ENCODE data around the gene AUH.

The AUH gene

DNA sequence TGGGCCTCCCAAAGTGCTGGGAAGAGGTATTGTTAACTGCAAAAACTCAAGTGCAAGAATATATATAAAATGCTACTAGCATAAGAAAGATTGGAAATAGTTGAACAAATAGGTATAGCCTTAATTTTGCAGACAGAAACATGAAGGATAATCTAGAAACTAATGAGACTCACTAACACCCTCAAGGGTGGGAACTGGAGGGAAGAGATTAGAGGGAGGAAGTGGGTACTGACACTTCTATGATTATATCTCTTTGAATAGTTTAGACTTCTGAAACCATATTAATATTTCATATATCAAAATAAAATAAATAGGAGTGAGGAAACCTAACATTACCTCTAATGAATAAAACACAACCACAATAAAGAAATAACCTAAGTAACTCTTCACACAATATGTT lies 23.0 kb downstream of the AUH start:
- no peak for DNase-seq (ENCODE audit: low read depth)

DNA sequence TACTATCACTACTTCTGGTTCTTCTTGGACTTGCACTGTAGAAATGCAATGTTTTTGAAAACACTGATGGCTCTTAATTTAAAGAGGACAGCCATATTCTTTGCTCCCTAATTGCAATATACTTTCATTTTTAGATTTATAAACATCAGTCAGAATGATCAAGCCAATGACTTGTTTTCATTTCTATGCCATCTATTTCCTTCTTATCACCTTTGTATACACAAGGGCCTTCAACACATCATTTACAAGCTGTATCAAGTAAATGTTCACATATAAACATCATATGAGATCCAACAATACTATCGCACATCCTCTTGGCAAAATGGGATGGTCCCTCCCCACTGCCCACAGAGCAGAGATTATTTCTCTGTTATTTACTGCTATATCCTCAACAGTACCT lies 24.9 kb downstream of the AUH start:
- DNase-seq (ENCODE audit: low read depth), result no peak

DNA sequence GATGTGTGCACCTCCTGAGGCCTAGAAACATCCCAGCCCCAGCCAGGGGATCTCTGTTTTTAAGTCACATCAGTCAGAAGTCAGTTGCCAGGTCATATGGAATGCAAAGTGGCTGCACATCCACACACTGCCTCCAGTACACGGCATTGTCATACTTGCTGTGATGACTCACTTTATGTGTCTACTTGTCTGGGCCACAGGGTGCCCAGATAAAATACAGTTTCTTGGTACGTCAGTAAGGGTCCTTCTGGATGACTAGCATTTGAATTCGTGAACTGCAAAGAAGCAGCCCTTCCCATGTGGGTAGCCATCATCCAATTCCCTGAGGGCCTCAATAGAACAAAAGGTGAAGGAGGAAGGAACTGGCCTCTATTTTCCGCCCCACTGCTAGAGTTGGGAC lies 27.7 kb downstream of the AUH start:
- DNase-seq (ENCODE audit: low read depth), result no peak

DNA sequence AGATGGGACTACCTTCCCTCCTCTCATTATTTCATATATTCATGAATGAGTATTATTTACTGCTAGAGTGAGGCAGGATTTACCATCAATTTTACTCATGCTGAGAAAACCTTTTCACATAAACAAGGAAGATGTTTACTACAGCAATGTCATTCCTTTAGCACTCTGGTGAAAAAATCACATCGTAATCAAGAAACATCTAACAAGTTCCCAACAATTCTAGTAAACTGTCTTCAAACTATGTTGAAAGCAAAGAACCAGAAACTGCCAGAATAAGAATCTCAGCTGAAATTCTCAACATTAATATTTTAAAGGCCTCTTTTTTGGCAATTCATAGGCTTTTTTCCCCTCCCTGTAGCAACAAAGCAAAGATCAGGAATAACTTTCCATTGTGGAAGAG lies 28.2 kb downstream of the AUH start:
- no peak for DNase-seq (ENCODE audit: low read depth)

DNA sequence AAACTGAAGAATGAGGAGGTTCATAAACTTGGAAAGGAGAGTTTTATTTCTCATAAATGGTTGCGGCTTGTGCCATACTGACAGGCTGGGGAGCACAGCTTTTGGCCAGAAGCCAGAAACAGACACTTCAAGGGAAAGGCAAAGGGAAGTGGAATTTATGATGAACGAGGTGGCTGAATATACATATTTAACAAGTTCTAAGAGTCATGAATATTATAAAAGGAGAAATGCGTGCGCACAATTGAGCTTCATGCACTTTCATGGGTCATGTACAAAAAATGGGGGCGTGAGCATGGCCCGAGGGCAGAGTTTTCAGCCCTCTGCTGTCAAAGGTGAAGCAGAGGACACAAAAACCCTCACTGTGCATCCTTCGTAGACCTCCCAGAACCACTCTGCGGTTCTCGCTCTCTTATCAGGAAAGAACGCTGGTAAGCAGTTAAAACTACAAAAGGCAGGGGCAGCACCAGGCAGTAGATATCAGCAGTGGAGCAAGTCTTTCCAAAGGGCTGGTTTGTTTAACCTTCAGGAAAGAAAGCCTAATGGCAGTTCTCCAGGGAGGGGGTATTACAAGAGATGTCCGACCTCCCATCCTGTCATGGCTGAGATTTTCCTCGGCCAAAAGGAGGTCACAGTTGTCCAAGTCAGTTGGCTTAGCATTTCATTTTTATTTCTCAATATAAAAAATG lies 29.0 kb downstream of the AUH start:
- DNase-seq (ENCODE audit: low read depth), result no peak

DNA sequence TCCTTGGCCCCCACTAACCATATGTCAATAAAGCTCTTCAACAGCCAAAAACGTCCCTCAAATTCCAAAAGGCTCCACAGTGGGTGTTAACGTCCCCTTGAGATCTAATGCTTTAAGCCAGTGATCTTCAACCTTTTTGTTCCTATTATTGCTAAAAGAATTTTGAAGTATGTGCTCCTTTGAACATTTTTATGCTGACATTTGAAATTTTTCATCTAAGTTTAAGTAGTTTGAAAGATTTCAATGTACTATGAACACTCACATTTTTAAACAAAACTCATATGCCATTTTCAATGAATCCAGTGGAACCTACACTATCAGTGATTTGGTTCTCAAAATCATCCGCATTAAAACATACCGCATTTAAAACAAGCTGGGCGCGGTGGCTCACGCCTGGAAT lies 29.9 kb downstream of the AUH start:
- no peak for DNase-seq (ENCODE audit: low read depth)

DNA sequence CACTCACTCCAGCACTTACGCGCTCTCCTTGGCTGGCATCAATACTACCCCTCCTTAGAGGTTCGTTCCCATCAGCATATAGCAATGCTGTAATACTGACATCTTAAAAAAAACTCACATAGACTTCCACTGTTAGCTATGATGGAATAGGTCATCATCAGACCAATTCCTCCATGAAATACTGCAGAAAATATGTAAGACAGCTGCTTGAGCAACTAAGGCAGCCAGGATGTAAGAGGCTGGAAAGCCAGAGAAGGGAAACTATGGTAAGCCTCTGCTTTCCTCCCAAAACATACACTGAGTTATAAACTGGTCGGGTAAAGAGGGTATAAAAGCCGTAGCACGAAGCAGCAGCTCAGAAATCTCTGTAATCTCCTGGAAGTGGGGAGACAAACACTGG lies 33.5 kb downstream of the AUH start:
- no peak for DNase-seq (ENCODE audit: low read depth)

DNA sequence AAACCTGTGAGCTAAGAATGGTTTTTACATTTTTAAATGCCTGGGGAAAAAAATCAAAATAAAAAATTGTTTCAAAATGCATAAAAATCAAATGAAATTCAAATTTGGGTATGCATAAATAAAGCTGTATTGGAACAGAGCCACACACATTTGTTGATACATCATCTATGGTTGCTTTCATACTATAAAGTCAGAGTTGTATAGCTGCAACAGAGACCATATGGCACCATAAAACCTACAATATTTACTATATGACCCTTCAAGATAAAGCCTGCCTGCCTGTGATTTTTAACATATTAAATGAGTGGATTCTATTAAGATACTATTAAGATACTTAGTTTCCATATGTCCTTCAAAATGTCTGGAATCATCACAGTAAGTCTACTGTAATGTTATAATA lies 40.0 kb downstream of the AUH start:
- DNase-seq (ENCODE audit: low read depth), result no peak

DNA sequence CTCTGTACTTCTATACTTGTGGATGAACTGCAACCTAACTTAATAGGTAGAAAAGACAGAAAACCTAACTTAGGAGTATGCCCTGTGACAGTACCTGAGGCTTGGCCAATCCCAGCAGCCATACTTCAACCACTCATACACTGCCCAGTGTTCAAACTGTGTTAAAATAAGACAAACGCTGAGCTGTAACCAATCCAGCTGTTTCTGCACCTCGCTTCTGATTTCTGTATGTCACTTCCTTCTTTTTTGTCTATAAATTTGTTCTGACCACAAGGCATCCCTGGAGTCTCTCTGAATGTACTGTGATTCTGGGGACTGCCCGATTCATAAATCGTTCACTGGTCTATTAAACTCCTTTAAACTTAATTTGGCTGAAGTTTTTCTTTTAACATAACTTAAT lies 41.4 kb downstream of the AUH start:
- no peak for DNase-seq (ENCODE audit: low read depth)

DNA sequence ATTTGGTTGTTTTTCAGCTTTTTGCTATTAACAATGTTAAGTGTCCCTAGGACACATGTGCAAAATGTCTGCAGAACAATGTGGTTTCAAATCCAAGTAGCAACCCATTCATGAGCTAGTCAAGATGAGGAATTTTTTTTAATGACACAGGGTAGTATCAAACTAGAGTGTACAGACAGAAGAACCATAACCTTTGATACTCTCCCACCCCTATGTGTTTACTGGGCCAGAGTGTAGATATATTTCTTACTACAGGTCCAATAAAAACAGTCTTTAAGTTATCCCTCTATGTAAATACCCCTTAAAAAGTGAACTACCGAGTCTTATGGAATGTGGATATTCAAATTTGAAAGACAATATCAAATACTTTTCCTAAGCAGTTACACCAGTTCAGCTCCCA lies 45.6 kb downstream of the AUH start:
- DNase-seq (ENCODE audit: low read depth), result no peak

DNA sequence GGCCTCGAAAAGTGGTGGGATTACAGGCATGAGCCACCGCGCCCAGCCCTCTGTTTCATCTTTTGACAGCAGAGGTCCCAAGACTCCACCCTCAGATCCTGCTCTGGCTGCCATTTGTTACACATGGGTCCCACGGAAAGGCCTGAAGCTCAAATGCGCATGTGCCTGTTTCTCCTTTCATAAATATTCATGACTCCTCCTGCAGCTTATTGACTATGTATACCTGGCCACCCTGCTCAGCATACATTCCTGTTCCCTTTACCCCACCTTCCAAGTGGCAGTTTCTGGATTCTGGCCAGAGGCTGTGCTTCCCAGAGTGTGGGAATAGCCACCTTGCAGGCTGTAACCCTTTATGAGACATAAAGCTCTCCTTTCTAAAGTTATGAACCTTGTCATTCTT lies 46.5 kb downstream of the AUH start:
- DNase-seq (ENCODE audit: low read depth), result no peak

DNA sequence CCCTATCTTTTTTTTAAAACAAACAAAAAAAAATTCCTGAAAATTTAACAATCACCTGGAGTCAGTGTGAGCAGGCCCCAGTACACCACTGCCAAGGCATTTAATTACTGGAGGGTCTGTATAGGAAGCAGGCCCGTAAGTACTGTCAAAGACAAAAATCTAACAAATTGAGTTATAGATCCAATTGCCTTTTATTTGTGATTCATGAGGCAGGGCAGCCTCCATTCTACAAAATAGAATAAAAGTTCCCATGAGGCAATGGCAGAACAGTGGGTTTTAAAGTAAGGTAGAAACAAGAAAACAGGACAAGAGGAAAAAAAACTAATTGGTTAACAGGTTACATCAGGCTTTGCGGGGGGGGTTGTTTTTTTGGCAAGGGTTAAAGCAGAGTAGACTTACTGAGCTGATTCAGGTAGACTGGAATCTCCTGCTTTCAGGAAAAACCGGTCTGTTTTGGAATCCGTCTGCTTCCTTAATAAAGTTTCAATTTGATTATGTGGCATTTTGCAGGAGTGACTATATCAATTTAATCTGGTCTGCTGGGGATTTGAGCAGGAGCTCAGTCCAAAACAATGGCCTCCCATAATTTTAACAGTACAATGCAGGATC lies 48.9 kb downstream of the AUH start:
- no peak for DNase-seq (ENCODE audit: low read depth)

DNA sequence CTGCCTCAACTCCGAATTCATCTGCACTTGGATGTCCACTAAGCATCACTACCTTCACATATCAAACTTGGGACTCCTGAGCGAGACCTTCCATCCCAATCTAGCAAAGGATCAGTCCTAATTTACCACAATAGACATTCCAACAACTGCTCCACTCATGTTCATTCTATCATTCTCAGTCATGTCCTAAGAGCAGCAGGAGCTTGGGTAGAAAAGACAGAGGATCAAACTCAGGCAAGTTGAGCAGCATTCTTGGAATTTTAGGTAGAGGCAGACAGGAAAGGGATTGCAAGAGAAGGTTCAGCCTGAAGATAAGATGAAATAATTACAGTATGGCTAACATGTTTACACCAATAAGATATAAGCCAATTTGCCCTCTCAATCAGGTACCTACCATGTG lies 51.7 kb downstream of the AUH start:
- no peak for DNase-seq (ENCODE audit: low read depth)

DNA sequence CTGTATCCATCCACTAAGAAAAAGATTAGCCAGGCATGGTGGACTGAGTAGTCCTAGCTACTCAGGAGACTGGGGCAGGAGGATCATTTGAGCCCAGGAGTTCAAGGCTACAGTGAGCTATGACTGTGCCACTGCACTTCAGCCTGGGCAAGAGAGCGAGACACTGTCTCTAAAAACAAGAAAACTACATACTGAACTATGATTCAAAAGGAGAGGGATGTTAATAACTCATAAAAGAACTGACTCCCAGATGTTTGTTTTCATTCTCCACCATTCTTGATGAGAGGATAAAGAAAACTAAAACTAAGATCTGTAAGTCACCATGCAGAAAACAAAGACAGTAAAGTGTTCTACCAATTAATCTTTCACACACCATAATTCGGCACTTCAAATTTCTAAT lies 53.5 kb downstream of the AUH start:
- DNase-seq (ENCODE audit: low read depth), result no peak

DNA sequence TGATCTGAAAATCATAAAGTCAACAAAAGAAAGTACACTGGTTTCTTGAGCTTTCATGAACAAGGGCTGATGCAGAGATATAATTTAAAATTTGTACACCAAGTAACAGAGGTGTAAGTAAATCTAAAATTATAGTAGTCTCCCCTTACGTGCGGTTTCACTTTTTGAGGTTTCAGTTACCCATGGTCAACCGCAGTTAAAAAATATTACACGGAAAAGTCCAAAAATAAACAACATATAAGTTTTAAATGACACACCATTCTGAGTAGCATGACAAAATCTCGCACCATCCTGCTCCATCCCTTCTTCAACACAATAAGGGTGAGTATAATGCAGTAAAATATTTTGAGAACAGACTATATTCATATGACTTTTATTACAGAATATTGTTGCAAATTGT lies 54.4 kb downstream of the AUH start:
- no peak for DNase-seq (ENCODE audit: low read depth)

DNA sequence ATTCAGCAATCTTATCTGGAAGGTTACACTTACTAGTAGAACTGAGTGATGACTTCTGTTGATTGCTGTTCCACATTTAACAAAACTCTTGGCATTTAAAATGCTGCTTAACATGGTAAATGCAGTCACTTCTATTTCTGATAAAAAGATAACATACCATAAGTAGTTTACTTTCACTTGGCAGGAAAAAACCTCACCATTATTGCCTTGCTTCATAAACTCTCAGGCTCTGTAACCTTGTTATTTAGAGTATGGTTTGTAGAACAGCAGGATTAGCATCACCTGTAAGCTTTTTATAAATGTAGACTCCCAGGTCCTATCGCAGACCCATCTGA lies 55.5 kb downstream of the AUH start:
- DNase-seq (ENCODE audit: low read depth), result no peak

DNA sequence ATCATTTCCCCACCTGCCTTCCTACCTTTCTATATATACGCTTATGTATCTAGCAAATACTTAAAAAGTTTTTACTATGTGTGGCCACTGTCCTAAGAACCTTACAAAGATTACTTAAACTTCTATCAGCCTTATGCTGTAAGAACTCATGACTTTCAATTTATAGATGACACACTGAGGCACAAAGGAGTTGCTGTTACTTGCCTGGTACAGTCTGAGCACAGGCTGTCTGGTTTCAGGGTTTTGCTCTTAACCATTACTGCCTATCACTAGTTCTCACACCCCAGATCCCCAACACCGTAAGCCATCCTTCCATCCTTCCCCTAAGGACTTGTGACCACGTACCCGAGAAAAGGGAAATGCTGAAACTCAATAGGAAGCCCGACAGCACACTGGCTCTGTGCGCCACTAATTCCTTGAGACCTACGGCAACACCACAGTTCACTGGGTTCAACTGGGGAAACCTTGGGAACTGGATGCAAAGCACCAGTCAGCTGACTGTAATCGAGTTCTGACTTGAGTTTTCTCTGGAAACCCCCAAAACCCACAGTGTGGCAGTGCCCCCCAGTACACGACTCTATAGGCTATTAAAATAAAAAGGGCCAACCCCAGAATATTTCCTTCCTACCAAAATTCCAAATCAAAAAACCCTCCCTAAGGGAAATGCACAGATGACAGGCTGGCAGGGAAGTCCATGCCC lies 56.0 kb downstream of the AUH start:
- no peak for DNase-seq (ENCODE audit: low read depth)

DNA sequence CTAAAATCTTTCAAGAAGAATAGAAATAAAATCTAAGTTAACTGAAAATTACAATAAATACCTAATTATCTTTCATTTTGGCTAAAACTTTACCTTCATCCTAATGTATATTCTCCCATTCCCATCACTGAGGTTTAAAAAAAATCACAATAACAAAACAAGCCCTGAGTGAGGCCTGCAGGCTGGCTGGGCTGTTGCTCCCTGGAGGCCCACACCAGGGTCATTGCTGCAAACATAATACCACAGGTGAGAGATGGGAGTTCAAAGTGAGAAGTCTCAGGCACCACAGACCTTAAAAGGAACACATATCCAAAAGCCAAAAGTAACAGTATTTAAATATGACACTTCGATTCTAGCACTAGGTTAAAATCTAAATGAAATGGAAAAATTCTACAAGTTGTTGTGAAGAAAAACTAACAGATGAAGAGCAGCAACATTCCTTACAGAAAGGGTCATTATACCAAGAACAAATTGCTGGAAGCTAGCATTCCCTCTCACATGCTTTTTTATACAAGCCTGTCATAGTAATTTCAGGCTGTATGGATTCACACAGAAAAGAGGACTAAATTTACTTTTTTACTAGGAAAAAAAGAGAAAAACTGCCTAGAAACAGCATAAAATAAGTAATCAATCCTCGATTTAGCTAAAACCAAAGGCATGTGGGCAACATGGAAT lies 57.8 kb downstream of the AUH start:
- DNase-seq (ENCODE audit: low read depth), result no peak

DNA sequence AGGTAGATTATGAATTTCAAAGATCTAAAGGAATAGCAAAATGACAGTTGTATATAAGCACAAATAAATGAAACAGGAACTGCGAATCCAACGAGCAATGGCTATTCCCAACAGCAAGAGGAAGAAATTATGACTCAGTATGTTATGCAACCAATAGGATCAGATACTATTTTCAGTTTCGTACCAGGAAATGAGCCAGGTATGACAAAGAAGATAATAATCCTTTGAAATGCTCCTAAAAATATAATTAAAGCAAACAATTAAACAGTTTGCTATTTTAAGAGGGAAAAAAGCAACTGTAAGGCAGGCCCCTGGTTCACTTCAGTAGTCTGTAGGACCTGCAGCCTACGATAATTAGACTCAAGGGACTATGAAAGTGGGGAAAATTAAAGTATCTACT lies 58.9 kb downstream of the AUH start:
- no peak for DNase-seq (ENCODE audit: low read depth)

DNA sequence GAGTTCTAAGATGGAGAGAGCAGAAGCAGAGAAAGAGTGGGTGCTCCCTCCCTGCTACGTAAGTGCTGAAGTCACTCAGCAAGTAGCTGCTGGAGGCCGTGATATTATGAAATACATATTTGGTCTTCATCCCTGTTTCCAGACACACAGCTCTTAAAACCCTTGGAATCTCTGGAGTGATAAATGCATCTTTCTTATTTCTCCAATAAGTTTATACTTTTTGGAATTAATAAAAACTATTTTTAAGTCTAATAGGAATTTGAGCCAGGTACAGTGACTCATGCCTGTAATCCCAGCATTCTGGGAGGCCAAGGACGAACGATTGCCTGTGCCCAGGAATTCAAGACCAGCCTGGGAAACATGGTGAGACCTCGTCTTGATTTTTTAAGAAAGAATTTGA lies 60.6 kb downstream of the AUH start:
- no peak for DNase-seq (ENCODE audit: low read depth)

DNA sequence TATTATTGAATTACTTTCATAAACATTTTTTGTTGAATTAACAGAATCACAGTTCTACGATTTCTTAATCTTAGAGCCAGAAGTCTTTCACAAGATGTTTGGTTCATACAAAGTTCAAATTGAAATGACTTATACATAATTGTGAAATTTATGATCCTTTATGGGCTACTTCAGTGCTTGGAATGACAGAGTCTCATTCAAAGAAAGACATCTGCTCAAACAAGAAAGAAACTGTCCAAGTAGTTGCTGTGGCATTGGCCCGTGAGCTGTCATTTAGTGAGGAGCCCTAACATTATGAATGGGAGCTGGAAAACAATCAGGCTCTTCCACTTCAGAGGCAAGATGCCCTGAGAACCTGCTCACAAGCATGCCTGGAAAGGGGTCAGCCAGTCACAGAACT lies 63.4 kb downstream of the AUH start:
- no peak for DNase-seq (ENCODE audit: low read depth)

DNA sequence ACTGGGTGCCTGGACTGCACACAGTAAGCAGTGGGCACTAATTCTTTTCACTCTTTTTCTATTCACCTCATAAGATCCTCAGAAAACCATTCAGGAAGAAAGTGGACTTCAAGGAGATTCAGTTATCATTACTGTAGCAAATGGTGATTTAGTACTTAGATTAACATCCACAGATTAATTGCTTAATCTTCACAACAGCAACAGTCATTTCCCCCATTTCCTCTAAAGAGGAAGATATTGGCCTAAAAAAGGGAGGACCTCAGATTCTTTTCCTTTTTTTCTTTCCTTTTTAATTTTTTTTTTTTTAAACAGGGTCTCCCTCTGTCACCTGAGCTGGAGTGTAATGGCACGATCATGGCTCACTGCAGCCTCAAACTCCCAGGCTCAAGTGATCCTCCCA lies 64.4 kb downstream of the AUH start:
- DNase-seq (ENCODE audit: low read depth), result no peak

DNA sequence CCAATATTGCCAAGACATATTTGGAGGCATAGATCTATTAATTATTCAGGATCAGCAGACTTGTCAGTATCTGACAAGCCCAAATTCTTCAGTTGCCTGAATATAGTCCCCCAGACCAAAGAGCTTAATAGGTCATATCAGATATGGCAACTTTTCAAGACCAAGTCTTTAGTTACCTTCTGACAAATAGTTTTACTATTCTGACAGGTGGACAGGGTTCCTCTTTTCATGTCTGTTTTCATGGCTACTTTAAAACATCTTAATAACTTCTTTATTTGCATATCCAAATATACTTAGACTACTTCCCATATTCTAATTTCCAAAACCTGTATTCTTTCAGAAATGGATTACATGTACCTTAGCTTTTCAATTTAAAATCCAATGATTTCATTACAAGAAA lies 65.4 kb downstream of the AUH start:
- DNase-seq (ENCODE audit: low read depth), result no peak

Measured in activated gamma-delta T cell treated with anti-CD3 and anti-CD28 coated beads, Interleukin-2, amount 50 U/mL, for 16 hours (primary cell).